ENCODE data around the gene KCNE4.

KCNE4 gene

GRCh38 chr2:223041527-223042109 is 10.4 kb upstream of the KCNE4 start:
- no peak for DNase-seq (ENCODE audit: low read depth)

- no peak for DNase-seq (ENCODE audit: low read depth)
Measured at GRCh38 chr2:223042284-223042683, 9.7 kb upstream of the KCNE4 start.

- DNase-seq (ENCODE audit: low read depth): no peak
Measured at GRCh38 chr2:223042704-223043118, 9.3 kb upstream of the KCNE4 start.

GRCh38 chr2:223043164-223043941 is 8.6 kb upstream of the KCNE4 start:
- no peak for DNase-seq (ENCODE audit: low read depth)

GRCh38 chr2:223044092-223044836 is 7.7 kb upstream of the KCNE4 start:
- DNase-seq (ENCODE audit: low read depth): no peak

GRCh38 chr2:223044916-223045700 is 6.9 kb upstream of the KCNE4 start:
- DNase-seq (ENCODE audit: low read depth): no peak

- DNase-seq (ENCODE audit: low read depth): no peak
Measured at GRCh38 chr2:223046470-223047040, 5.4 kb upstream of the KCNE4 start.

GRCh38 chr2:223047260-223047761 is 4.7 kb upstream of the KCNE4 start:
- DNase-seq (ENCODE audit: low read depth): no peak

GRCh38 chr2:223048519-223048918 is 3.5 kb upstream of the KCNE4 start:
- DNase-seq (ENCODE audit: low read depth): no peak

GRCh38 chr2:223049356-223049755 is 2.6 kb upstream of the KCNE4 start:
- no peak for DNase-seq (ENCODE audit: low read depth)

- DNase-seq (ENCODE audit: low read depth): no peak
Measured at GRCh38 chr2:223050188-223050587, 1.8 kb upstream of the KCNE4 start.

- DNase-seq (ENCODE audit: low read depth): no peak
Measured at GRCh38 chr2:223050900-223051504, 988 bp upstream of the KCNE4 start.

GRCh38 chr2:223052548-223053483 is 826 bp downstream of the KCNE4 start:
- no peak for DNase-seq (ENCODE audit: low read depth)

- no peak for DNase-seq (ENCODE audit: low read depth)
Measured at GRCh38 chr2:223053484-223054192, 1.6 kb downstream of the KCNE4 start.

GRCh38 chr2:223054193-223054781 is 2.3 kb downstream of the KCNE4 start:
- no peak for DNase-seq (ENCODE audit: low read depth)

GRCh38 chr2:223055140-223055539 is 3.1 kb downstream of the KCNE4 start:
- DNase-seq (ENCODE audit: low read depth): no peak

- DNase-seq (ENCODE audit: low read depth): no peak
Measured at GRCh38 chr2:223055836-223056235, 3.8 kb downstream of the KCNE4 start.

GRCh38 chr2:223056701-223057418 is 4.9 kb downstream of the KCNE4 start:
- no peak for DNase-seq (ENCODE audit: low read depth)

Measured in activated gamma-delta T cell treated with anti-CD3 and anti-CD28 coated beads, Interleukin-2, amount 50 U/mL, for 16 hours (primary cell).